IMR-90 (cell line): Measurements from ENCODE around the gene AJAP1. TPM values are rescaled to one million over a fixed set of nuclear protein-coding genes. Genes with fewer than 3 reads are reported as not detected.

Source experiments
- ATAC-seq: fragments of 200-7000 bp; cut with Tn5 transposase; 2 replicates; pipeline ENCODE4 v1.9.1; 2020; ENCODE audit warnings: low read depth, mild to moderate bottlenecking, moderate library complexity
- BruUV-seq: library from RNA; stranded (reverse); fragments of 400-500 nt; replicated peaks from 2 replicates; lab custom pipeline; 2021; lab: Mats Ljungman, UMichigan
- CTCF ChIA-PET: fragments of 300-600 bp; formaldehyde crosslinking; extraction: SDS; loops from one replicate; lab custom pipeline; 2021; ENCODE audit warnings: antibody characterized with exemption; lab: Yijun Ruan, JAX
- POLR2A ChIA-PET: fragments of 300-600 bp; sonication (Branson Sonifier 250); formaldehyde crosslinking; loops from one replicate; lab custom pipeline; 2022; ENCODE audit warnings: antibody characterized with exemption; ENCODE audit not compliant: unreplicated experiment; lab: Charles Lee
- DNase-seq: peaks from one replicate; pipeline ENCODE4 v3.0.0; 2013
- H2AFZ ChIP-seq: replicated peaks from 2 replicates; pipeline ENCODE3; 2013; ENCODE audit warnings: low read length, mild to moderate bottlenecking; ENCODE audit not compliant: poor library complexity
- H2AK5ac ChIP-seq: 2 replicates; pipeline ENCODE4 v1.6.1; 2013; ENCODE audit warnings: low read depth, low read length, inconsistent platforms
- H2AK9ac ChIP-seq: replicated peaks from 2 replicates; pipeline ENCODE3; 2013; ENCODE audit warnings: mild to moderate bottlenecking, low read depth, low read length, moderate library complexity; ENCODE audit not compliant: poor library complexity
- H2BK120ac ChIP-seq: 2 replicates; pipeline ENCODE4 v1.6.1; 2013; ENCODE audit warnings: low read depth, low read length, inconsistent platforms
- H2BK15ac ChIP-seq: 3 replicates; pipeline ENCODE4 v1.6.1; 2013; ENCODE audit warnings: low read depth, low read length, inconsistent platforms
- H2BK20ac ChIP-seq: 2 replicates; pipeline ENCODE4 v1.6.1; 2013; ENCODE audit warnings: low read depth, mild to moderate bottlenecking, inconsistent platforms, low read length, moderate library complexity
- H2BK5ac ChIP-seq: 2 replicates; pipeline ENCODE4 v1.6.1; 2013; ENCODE audit warnings: mild to moderate bottlenecking, low read depth, low read length, inconsistent platforms; ENCODE audit not compliant: poor library complexity, severe bottlenecking
- H3K14ac ChIP-seq: replicated peaks from 2 replicates; pipeline ENCODE4 v1.6.1; 2013; ENCODE audit warnings: low read depth, low read length, inconsistent platforms
- H3K18ac ChIP-seq: 2 replicates; pipeline ENCODE4 v1.6.1; 2013; ENCODE audit warnings: low read depth, low read length, control low read depth
- H3K23ac ChIP-seq: 2 replicates; pipeline ENCODE4 v1.6.1; 2013; ENCODE audit warnings: low read depth, low read length, inconsistent platforms
- H3K27ac ChIP-seq: 2 replicates; pipeline ENCODE4 v1.5.1; 2013; ENCODE audit warnings: mild to moderate bottlenecking, control low read depth, low read length; ENCODE audit not compliant: insufficient read depth
- H3K27me3 ChIP-seq: 2 replicates; pipeline ENCODE4 v1.6.1; 2013; ENCODE audit warnings: low read length; ENCODE audit not compliant: control insufficient read depth, insufficient read depth
- H3K36me3 ChIP-seq: 2 replicates; pipeline ENCODE4 v1.6.1; 2013; ENCODE audit warnings: low read length, mixed read lengths; ENCODE audit not compliant: control insufficient read depth, insufficient read depth
- H3K4ac ChIP-seq: 2 replicates; pipeline ENCODE4 v1.6.1; 2013; ENCODE audit warnings: low read depth, low read length, inconsistent platforms
- H3K4me1 ChIP-seq: 2 replicates; pipeline ENCODE4 v1.6.1; 2013; ENCODE audit warnings: low read length, mixed read lengths; ENCODE audit not compliant: control insufficient read depth, insufficient read depth
- H3K4me2 ChIP-seq: 2 replicates; pipeline ENCODE4 v1.6.1; 2013; ENCODE audit warnings: low read depth, mild to moderate bottlenecking, control low read depth, low read length, moderate library complexity
- H3K4me3 ChIP-seq: 2 replicates; pipeline ENCODE4 v1.5.1; 2013; ENCODE audit warnings: low read depth, mild to moderate bottlenecking, control low read depth, low read length, moderate library complexity; ENCODE audit not compliant: insufficient read depth
- H3K56ac ChIP-seq: 2 replicates; pipeline ENCODE4 v1.6.1; 2013; ENCODE audit warnings: low read length, inconsistent platforms; ENCODE audit not compliant: insufficient read depth; ENCODE audit errors: extremely low read depth
- H3K79me1 ChIP-seq, 2 experiments: 2 replicates each; pipeline ENCODE4 v1.6.1; 2013; ENCODE audit warnings: low read length in 2 of 2, inconsistent platforms in 1 of 2, low read depth in 1 of 2
- H3K9ac ChIP-seq: 2 replicates; pipeline ENCODE4 v1.6.1; 2013; ENCODE audit warnings: low read depth, low read length, control low read depth
- H3K9me1 ChIP-seq: 2 replicates; pipeline ENCODE4 v1.6.1; 2013; ENCODE audit warnings: low read length, inconsistent platforms; ENCODE audit not compliant: insufficient read depth
- H3K9me3 ChIP-seq: 2 replicates; pipeline ENCODE4 v1.6.1; 2013; ENCODE audit warnings: low read length; ENCODE audit not compliant: control insufficient read depth, insufficient read depth
- H4K20me1 ChIP-seq: 2 replicates; pipeline ENCODE4 v1.6.1; 2013; ENCODE audit warnings: low read length, inconsistent platforms; ENCODE audit not compliant: insufficient read depth
- H4K5ac ChIP-seq: 2 replicates; pipeline ENCODE4 v1.6.1; 2013; ENCODE audit warnings: mild to moderate bottlenecking, low read depth, low read length, control low read depth
- H4K8ac ChIP-seq, 2 experiments: 2 replicates each; pipeline ENCODE4 v1.6.1; 2013; ENCODE audit warnings: low read depth in 2 of 2, low read length in 2 of 2, control low read depth in 1 of 2, inconsistent platforms in 1 of 2
- H4K91ac ChIP-seq: 2 replicates; pipeline ENCODE4 v1.6.1; 2013; ENCODE audit warnings: low read depth, low read length, inconsistent platforms; ENCODE audit not compliant: insufficient read depth
- BHLHE40 ChIP-seq: fragments of 150-350 bp; IDR thresholded peaks from 2 replicates; pipeline ENCODE4 v1.6.1; 2016; ENCODE audit warnings: mild to moderate bottlenecking, low read depth, low read length
- CEBPB ChIP-seq: IDR thresholded peaks from 2 replicates; pipeline ENCODE4 v1.6.1; 2012; ENCODE audit warnings: low read depth, low read length, improper control_type of control experiment
- MAFK ChIP-seq: IDR thresholded peaks from 2 replicates; pipeline ENCODE4 v1.6.1; 2012; ENCODE audit warnings: low read depth, low read length, improper control_type of control experiment
- NFE2L2 ChIP-seq: fragments of 150-350 bp; IDR thresholded peaks from 2 replicates; pipeline ENCODE4 v1.6.1; 2016; ENCODE audit warnings: low read depth, mild to moderate bottlenecking, low read length
- RAD21 ChIP-seq: IDR thresholded peaks from 2 replicates; pipeline ENCODE4 v1.6.1; 2012; ENCODE audit warnings: low read length, improper control_type of control experiment
- RFX5 ChIP-seq: IDR thresholded peaks from 2 replicates; pipeline ENCODE4 v1.8.0; 2012; ENCODE audit warnings: low read depth, mild to moderate bottlenecking, low read length, moderate library complexity
- WGBS, 2 experiments: methylation state at CpG; one replicate each; pipeline versions ENCODE4 v1.1.5 to v1.1.7; 2013; ENCODE audit warnings: missing lambda C conversion rate in 2 of 2; ENCODE audit not compliant: insufficient read length in 1 of 2; ENCODE audit errors: extremely low coverage in 2 of 2; 5-methylcytosine and 5-hydroxymethylcytosine counted together
- dilution Hi-C: fragments of 300-500 bp; cut with HindIII; formaldehyde crosslinking; loops from one replicate; pipeline ENCODE4 v1.14.3; 2018; ENCODE audit warnings: low sequenced_read_pairs; ENCODE audit not compliant: unreplicated experiment
- in situ Hi-C: fragments of 300-500 bp; cut with MboI; formaldehyde crosslinking; loops from 3 replicates; pipeline ENCODE4 v1.14.3; 2019; ENCODE audit warnings: low sequenced_read_pairs, inconsistent platforms, mixed read lengths
- intact Hi-C: fragments of 100-400 bp; cut with micrococcal nuclease; formaldehyde crosslinking; loops from 2 replicates; pipeline ENCODE4 v1.10.0; 2022
- polyA plus RNA-seq, 3 experiments: library from polyadenylated mRNA; depleted of rRNA; stranded (reverse); fragments of >200 nt; gene quantifications; 2 replicates each; pipeline ENCODE4 v1.2.3, GENCODE V29; 2012; ENCODE audit warnings: low replicate concordance in 1 of 3
- total RNA-seq: library from RNA; depleted of rRNA; stranded (reverse); fragments of >200 nt; gene quantifications from 2 replicates; pipeline ENCODE4 v1.2.3, GENCODE V29; 2012

Gene AJAP1
- total and polyA plus RNA-seq, 2 of the 4 experiments (the other 2 are of a cell fraction) = under 0.01 to 0.02 TPM

DNA sequence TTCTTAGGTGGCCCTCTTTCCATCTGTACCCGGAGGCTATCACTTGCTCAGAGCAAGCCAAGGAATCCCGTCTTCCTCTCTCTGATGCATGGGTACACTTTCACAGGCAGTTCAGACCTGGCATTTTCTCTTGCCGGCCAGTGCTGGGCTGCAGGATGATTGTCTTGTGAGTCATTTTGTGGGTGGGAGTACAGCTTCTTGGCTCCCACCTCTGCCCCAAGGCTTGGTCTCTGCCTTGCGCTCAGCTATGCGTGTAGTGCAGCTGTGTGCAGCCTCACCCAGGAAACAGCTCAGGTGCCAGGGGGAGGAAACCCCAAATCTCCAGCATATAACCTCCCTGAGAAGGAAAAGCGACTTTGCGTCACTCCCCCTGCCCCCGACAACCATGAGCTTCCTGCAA, 3.9 kb upstream of the AJAP1 start:
- Histone ChIP-seq H3K4me1 (no peaks in the 10 kb centered on the region), H3K27ac (no peak overlapping the region), H3K56ac (no peak overlapping the region), H4K5ac (no peak overlapping the region), H3K23ac (no peak overlapping the region), H3K18ac (no peak overlapping the region), H3K14ac (no peak overlapping the region), H3K4ac (no peak overlapping the region), H4K8ac (no peak overlapping the region), H2BK5ac (no peak overlapping the region), H4K91ac (no peak overlapping the region), H4K20me1 (no peaks in the 10 kb centered on the region), H2BK120ac (no peak overlapping the region), H3K4me3 (no peak overlapping the region), H2AFZ (no peak overlapping the region), H2BK20ac (no peak overlapping the region), H3K4me2 (no peak overlapping the region), H2AK9ac (no peak overlapping the region), H3K79me1 (no peaks in the 10 kb centered on the region), H2AK5ac (no peak overlapping the region), H3K27me3 (peaks cover 6% of the 10 kb centered on the region; the same call in 1 of the 2 replicates), H3K36me3 (no peaks in the 10 kb centered on the region), H3K9me1 (no peaks in the 10 kb centered on the region), H3K9me3 (peaks cover 7% of the 10 kb centered on the region; the same call in 1 of the 2 replicates), H3K9ac (no peak overlapping the region), H2BK15ac (no peak overlapping the region)
- ChIA-PET CTCF (no interaction called here), POLR2A (no interaction called here)
- intact Hi-C loops = no loop called here
- TF ChIP-seq CEBPB (no peak), NFE2L2 (no peak), RAD21 (no peak), BHLHE40 (no peak), RFX5 (no peak), MAFK (no peak)
- ATAC-seq (no peak), DNase-seq (no peak)
- dilution Hi-C loops = no loop called here
- no TSS peak for BruUV-seq
- in situ Hi-C loops = loop anchor here (25.0 kb wide), 1 partner anchor 1312 kb away; no protein-coding TSS in a partner anchor
- no CpG with 5 or more reads among the region's 8 CpGs for WGBS, 2 experiments
